K562 (cell line): ENCODE measurements around the gene SMG7.

ENCODE experiments used
- CHAMP1 ChIP-seq: fragments of 450-650 bp; IDR thresholded peaks from 2 replicates; pipeline ENCODE4 v1.6.1; 2016; ENCODE audit warnings: mild to moderate bottlenecking
- ILF3 ChIP-seq: fragments of 450-650 bp; IDR thresholded peaks from 2 replicates; pipeline ENCODE4 v1.6.1; 2018; ENCODE audit warnings: antibody characterized with exemption, mild to moderate bottlenecking, moderate library complexity, borderline replicate concordance
- TF ChIP-seq, protein P1 (sequence below): IDR thresholded peaks from 2 replicates; pipeline ENCODE4 v1.6.1; 2012; ENCODE audit warnings: low read depth, low read length, improper control_type of control experiment, borderline replicate concordance

GRCh38 chr1:183484851-183485250, 12.6 kb downstream of the SMG7 start:
- no peak for TF ChIP-seq CHAMP1
- TF ChIP-seq, protein P1, sequence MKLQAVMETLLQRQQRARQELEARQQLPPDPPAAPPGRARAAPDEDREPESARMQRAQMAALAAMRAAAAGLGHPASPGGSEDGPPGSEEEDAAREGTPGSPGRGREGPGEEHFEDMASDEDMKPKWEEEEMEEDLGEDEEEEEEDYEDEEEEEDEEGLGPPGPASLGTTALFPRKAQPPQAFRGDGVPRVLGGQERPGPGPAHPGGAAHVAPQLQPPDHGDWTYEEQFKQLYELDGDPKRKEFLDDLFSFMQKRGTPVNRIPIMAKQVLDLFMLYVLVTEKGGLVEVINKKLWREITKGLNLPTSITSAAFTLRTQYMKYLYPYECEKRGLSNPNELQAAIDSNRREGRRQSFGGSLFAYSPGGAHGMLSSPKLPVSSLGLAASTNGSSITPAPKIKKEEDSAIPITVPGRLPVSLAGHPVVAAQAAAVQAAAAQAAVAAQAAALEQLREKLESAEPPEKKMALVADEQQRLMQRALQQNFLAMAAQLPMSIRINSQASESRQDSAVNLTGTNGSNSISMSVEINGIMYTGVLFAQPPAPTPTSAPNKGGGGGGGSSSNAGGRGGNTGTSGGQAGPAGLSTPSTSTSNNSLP, result no peak
- no peak for TF ChIP-seq ILF3
